Gastrocnemius medialis (tissue), 4 donors: ENCODE results near the gene G3BP1. TPM values are rescaled to one million over a fixed set of nuclear protein-coding genes. Genes with fewer than 3 reads are reported as not detected.

Experiments used
- ATAC-seq, 2 donors: fragments of 150-250 bp; one replicate each; pipeline ENCODE4 v1.9.1; 2016
- DNase-seq, 2 donors: peaks; one replicate each; pipeline ENCODE4 v3.0.0-alpha.2; 2019
- H3K27ac ChIP-seq, 4 donors: fragments of 200-600 bp; sonication (generic); 1 replicate in 1 of 4; 2 replicates in 3 of 4; pipeline ENCODE4 v1.5.1; 2016 to 2018; ENCODE audit warnings: mild to moderate bottlenecking in 2 of 4, moderate library complexity in 1 of 4
- H3K27me3 ChIP-seq, 3 donors: fragments of 200-600 bp; sonication (generic) in 2 of 3; 1 replicate in 1 of 3; 2 replicates in 2 of 3; pipeline versions ENCODE4 v1.5.1 to v1.6.0; 2016 to 2019; ENCODE audit warnings: mild to moderate bottlenecking in 1 of 3, moderate library complexity in 1 of 3
- H3K36me3 ChIP-seq, 2 donors: fragments of 200-600 bp; sonication (generic) in 1 of 2; one replicate each; pipeline ENCODE4 v1.5.1; 2017 to 2018
- H3K4me1 ChIP-seq, 2 donors: fragments of 200-600 bp; sonication (generic) in 1 of 2; one replicate each; pipeline ENCODE4 v1.5.1; 2016 to 2017; ENCODE audit warnings: mild to moderate bottlenecking in 2 of 2
- H3K4me3 ChIP-seq, 4 donors: fragments of 200-600 bp; sonication (generic) in 3 of 4; 1 replicate in 1 of 4; 2 replicates in 3 of 4; pipeline ENCODE4 v1.5.1; 2016 to 2019; ENCODE audit warnings: mild to moderate bottlenecking in 2 of 4
- H3K9me3 ChIP-seq, 3 donors: fragments of 200-600 bp; sonication (generic) in 2 of 3; 1 replicate in 1 of 3; 2 replicates in 2 of 3; pipeline ENCODE4 v1.5.1; 2016 to 2019
- CTCF ChIP-seq, 5 experiments: fragments of 450-650 bp in 3 of 5; fragments of 200-600 bp in 2 of 5; sonication (generic) in 2 of 5; IDR thresholded peaks in 4 of 5; conservative IDR thresholded peaks in 1 of 5; 1 replicate in 4 of 5; 2 replicates in 1 of 5; pipeline ENCODE4 v1.5.1; 2016 to 2019; ENCODE audit warnings: antibody characterized with exemption in 5 of 5, mild to moderate bottlenecking in 3 of 5, moderate library complexity in 3 of 5
- POLR2A ChIP-seq, 2 donors: fragments of 450-650 bp; IDR thresholded peaks; one replicate each; pipeline ENCODE4 v1.6.1; 2017; ENCODE audit warnings: antibody characterized with exemption in 2 of 2, mild to moderate bottlenecking in 2 of 2, moderate library complexity in 2 of 2
- in situ Hi-C, 4 donors: fragments of 200-750 bp; cut with MboI; loops; one replicate each; pipeline versions ENCODE4 v1.15.0 to v1.8.0; 2017; ENCODE audit warnings: low sequenced_read_pairs in 4 of 4
- intact Hi-C: fragments of 100-400 bp; cut with DNase I; formaldehyde crosslinking; loops from one replicate; pipeline ENCODE4 v1.15.1; 2023; ENCODE audit warnings: low total_unique reads
- total RNA-seq, 4 donors: library from RNA; depleted of rRNA; stranded (reverse); fragments of >200 nt; gene quantifications; one replicate each; pipeline versions ENCODE4 v1.1.0 to v1.2.3, GENCODE V29; 2016

Gene G3BP1
- total RNA-seq, 4 donors from 2014 or later = 80.5 to 114 (median 108) TPM

DNA sequence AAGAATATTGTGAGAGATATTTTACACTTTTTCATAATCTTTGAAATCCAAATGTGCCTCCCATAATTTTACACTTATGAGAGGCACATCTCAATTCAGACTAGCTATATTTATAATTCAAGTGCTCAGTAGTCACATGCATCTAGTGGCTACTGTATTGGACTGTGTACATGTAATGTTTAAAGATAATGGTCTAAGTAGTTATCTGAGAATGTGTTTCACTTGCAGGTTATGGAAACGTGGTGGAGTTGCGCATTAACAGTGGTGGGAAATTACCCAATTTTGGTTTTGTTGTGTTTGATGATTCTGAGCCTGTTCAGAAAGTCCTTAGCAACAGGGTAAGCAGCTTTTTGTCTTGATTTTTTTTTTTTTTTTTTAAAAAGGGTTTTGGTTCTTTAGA lies 28.8 kb downstream of the G3BP1 start:
- in situ Hi-C loops = no loop called here
- DNase-seq (no peak), ATAC-seq (no peak)
- H3K4me1 ChIP-seq = peaks cover 0 to 4% of the 10 kb centered on the region in 2 donors
- no peak overlapping the region for H3K27ac ChIP-seq
- no peaks in the 10 kb centered on the region for H3K27me3 ChIP-seq
- H3K9me3 ChIP-seq = no peaks in the 10 kb centered on the region
- TF ChIP-seq POLR2A (IDR thresholded peaks at IDR 0.05) (no peak), CTCF (IDR thresholded peaks at IDR 0.05 in 4 of 5, conservative IDR thresholded peaks at IDR 0.05 in 1 of 5) (no peak)
- intact Hi-C loops = no loop called here
- peaks cover 0 to 89% of the 10 kb centered on the region in 2 donors for H3K36me3 ChIP-seq
- no peak overlapping the region for H3K4me3 ChIP-seq

DNA sequence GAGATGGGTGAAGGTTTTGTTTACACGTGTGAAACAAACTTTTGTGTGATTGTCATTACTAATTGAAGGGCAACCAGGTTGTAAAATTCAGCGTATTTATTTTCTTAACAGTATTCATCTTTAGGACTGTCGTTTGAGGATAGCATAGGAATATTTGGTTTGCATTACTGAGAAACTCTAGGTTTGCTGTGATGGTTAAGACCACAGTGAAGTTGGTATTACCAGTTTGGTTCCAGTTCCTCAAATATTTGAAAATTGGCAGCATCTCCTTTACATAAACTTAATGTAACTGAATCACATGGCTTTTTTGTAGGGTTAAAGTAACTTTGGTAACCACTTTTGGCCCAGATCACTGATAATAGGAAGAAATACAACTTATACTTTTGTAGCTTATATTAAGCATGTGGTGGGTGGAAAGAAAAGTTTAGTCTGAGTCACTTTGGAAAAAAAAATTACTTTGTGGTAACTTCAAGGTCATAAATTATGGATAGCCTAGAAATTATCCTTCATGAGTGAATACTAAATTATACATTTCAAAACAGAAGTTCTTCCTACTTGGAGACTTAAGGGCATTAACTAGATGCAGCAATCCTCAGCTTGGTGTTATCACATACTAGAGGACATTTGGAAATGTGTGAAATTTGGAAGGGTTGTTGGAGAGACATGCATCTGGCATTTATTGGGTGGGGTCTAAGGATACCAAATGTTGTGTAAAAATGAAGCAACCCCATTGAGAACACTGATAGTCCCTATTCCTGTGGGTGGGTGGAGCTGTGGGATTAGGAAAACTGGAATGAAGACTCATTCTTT lies 33.9 kb downstream of the G3BP1 start:
- peaks cover 0 to 9% of the 10 kb centered on the region in 2 donors for H3K4me1 ChIP-seq
- no peak for TF ChIP-seq CTCF (IDR thresholded peaks at IDR 0.05 in 4 of 5, conservative IDR thresholded peaks at IDR 0.05 in 1 of 5)
- TF ChIP-seq POLR2A (IDR thresholded peaks at IDR 0.05) = no peak

GRCh38 chr5:151808451-151809169 lies 36.9 kb downstream of the G3BP1 start:
- H3K27ac ChIP-seq = no peak overlapping the region
- H3K36me3 ChIP-seq = peaks cover 3 to 9% of the 10 kb centered on the region in 2 donors
- no peak for TF ChIP-seq POLR2A (IDR thresholded peaks at IDR 0.05)
- TF ChIP-seq CTCF (IDR thresholded peaks at IDR 0.05 in 4 of 5, conservative IDR thresholded peaks at IDR 0.05 in 1 of 5) = no peak
- in situ Hi-C loops (no loop called here), intact Hi-C loops (no loop called here)
- ATAC-seq (no peak), DNase-seq (no peak)
- H3K4me3 ChIP-seq = no peak overlapping the region
- H3K27me3 ChIP-seq = no peaks in the 10 kb centered on the region
- peaks cover 27 to 38% of the 10 kb centered on the region in 2 donors for H3K4me1 ChIP-seq
- no peaks in the 10 kb centered on the region for H3K9me3 ChIP-seq

More for the DNA sequence above, 33.9 kb downstream of the G3BP1 start:
- H3K27me3 ChIP-seq = no peaks in the 10 kb centered on the region
- intact Hi-C loops (no loop called here), in situ Hi-C loops (no loop called here)
- peak in 1 of 2 donors; percentile 25 for DNase-seq
- H3K4me3 ChIP-seq = no peak overlapping the region
- peaks cover 0 to 39% of the 10 kb centered on the region in 2 donors for H3K36me3 ChIP-seq
- no peaks in the 10 kb centered on the region for H3K9me3 ChIP-seq
- H3K27ac ChIP-seq = no peak overlapping the region
- peak; percentile 65 to 72 for ATAC-seq

DNA sequence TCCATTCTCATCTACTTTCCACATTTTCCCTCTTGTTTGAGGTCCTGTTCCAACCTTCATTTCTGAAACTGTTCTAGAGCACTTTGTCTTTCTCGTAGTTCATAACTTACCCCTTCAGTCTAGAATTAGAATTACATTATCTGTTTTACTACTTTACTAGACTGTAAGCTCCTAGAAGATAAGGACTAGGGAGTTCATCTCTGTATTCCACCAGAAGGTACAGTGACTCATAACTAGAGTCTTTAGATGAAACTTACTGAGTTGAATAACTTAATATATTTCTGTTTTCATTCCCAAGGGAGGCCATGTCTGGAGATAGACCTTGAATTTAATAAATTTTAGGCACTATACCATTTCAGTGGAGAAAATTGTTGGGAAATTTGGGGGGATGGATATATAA lies 38.7 kb downstream of the G3BP1 start:
- ATAC-seq (no peak), DNase-seq (no peak)
- in situ Hi-C loops (no loop called here), intact Hi-C loops (no loop called here)
- peaks cover 32 to 44% of the 10 kb centered on the region in 2 donors for H3K4me1 ChIP-seq
- H3K4me3 ChIP-seq = no peak overlapping the region
- H3K9me3 ChIP-seq = no peaks in the 10 kb centered on the region
- TF ChIP-seq CTCF (IDR thresholded peaks at IDR 0.05 in 4 of 5, conservative IDR thresholded peaks at IDR 0.05 in 1 of 5) (no peak), POLR2A (IDR thresholded peaks at IDR 0.05) (no peak)
- H3K27me3 ChIP-seq = no peaks in the 10 kb centered on the region
- H3K36me3 ChIP-seq = peaks cover 0 to 3% of the 10 kb centered on the region in 2 donors
- H3K27ac ChIP-seq = peak overlapping the region; percentile 69 to 81 (median 76)
